Upper lobe of left lung (tissue), 4 donors: ENCODE results near the gene ZNF708.
"Not testable (repeated sequence)": the region's sequence is repeated elsewhere in the genome, so short reads cannot be mapped to it uniquely, and the experiment has no call there.

ENCODE experiments used
- EP300 ChIP-seq, 4 donors: sonication (generic); formaldehyde crosslinking; IDR thresholded peaks; one replicate each; pipeline ENCODE4 v1.5.1; 2017; ENCODE audit warnings: antibody characterized with exemption in 4 of 4, control low read depth in 2 of 4
- POLR2A ChIP-seq, 4 donors: fragments of 450-650 bp; IDR thresholded peaks; one replicate each; pipeline ENCODE4 v1.5.1; 2016 to 2017; ENCODE audit warnings: antibody characterized with exemption in 4 of 4, mild to moderate bottlenecking in 2 of 4
- POLR2AphosphoS5 ChIP-seq, 2 donors: sonication (generic); formaldehyde crosslinking; IDR thresholded peaks; one replicate each; pipeline ENCODE4 v1.5.1; 2017; ENCODE audit warnings: antibody characterized with exemption in 2 of 2
- TF ChIP-seq, protein P1 (sequence below), 6 experiments: fragments of 450-650 bp in 4 of 6; fragments of 200-600 bp in 2 of 6; sonication (generic) in 2 of 6; IDR thresholded peaks; one replicate each; pipeline ENCODE4 v1.5.1; 2016 to 2019; ENCODE audit warnings: antibody characterized with exemption in 6 of 6

GRCh38 chr19:21306881-21307479 lies 22.2 kb downstream of the ZNF708 start:
- TF ChIP-seq, protein P1, sequence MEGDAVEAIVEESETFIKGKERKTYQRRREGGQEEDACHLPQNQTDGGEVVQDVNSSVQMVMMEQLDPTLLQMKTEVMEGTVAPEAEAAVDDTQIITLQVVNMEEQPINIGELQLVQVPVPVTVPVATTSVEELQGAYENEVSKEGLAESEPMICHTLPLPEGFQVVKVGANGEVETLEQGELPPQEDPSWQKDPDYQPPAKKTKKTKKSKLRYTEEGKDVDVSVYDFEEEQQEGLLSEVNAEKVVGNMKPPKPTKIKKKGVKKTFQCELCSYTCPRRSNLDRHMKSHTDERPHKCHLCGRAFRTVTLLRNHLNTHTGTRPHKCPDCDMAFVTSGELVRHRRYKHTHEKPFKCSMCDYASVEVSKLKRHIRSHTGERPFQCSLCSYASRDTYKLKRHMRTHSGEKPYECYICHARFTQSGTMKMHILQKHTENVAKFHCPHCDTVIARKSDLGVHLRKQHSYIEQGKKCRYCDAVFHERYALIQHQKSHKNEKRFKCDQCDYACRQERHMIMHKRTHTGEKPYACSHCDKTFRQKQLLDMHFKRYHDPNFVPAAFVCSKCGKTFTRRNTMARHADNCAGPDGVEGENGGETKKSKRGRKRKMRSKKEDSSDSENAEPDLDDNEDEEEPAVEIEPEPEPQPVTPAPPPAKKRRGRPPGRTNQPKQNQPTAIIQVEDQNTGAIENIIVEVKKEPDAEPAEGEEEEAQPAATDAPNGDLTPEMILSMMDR (IDR thresholded peaks at IDR 0.05): not testable (repeated sequence)
- not testable (repeated sequence) for TF ChIP-seq POLR2AphosphoS5, POLR2A, EP300 (IDR thresholded peaks at IDR 0.05)
